ENCODE results near the gene CTNND2.

The CTNND2 gene

DNA sequence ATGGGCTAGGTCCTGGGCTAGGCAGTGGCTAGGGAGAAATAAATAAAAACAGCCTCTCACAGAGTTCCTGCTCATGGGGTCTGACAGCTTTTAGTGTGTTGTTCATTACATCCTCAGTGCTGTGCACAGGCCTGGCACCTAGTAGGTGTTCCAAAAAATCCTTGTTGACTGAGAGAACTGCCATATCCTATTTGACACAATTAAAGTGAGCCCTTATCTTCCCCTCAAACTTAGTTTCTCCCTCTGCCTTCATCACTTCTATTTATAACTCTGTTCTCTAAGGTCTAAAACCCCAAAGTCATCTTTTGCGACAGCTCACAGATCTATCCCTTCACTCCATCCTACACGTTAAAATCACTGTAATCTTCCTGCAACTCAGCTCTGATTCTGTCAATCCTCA lies 594.1 kb downstream of the CTNND2 start:
- Histone ChIP-seq H2AFZ (ENCODE audit: low read depth) (no peak overlapping the region), H3K79me2 (ENCODE audit: insufficient read depth, low read depth) (no peaks in the 10 kb centered on the region), H3K27ac (no peak overlapping the region), H3K4me1 (ENCODE audit: low read depth, poor library complexity, severe bottlenecking) (no peaks in the 10 kb centered on the region), H3K36me3 (ENCODE audit: insufficient read depth) (no peaks in the 10 kb centered on the region), H4K20me1 (ENCODE audit: insufficient read depth) (no peaks in the 10 kb centered on the region), H3K27me3 (ENCODE audit: insufficient read depth, low read depth) (no peaks in the 10 kb centered on the region), H3K4me2 (no peak overlapping the region), H3K9ac (no peak overlapping the region), H3K4me3 (IDR thresholded peaks at IDR 0.05; ENCODE audit: insufficient read depth, low read depth, low read length) (no peak overlapping the region)
- TF ChIP-seq, protein P1, sequence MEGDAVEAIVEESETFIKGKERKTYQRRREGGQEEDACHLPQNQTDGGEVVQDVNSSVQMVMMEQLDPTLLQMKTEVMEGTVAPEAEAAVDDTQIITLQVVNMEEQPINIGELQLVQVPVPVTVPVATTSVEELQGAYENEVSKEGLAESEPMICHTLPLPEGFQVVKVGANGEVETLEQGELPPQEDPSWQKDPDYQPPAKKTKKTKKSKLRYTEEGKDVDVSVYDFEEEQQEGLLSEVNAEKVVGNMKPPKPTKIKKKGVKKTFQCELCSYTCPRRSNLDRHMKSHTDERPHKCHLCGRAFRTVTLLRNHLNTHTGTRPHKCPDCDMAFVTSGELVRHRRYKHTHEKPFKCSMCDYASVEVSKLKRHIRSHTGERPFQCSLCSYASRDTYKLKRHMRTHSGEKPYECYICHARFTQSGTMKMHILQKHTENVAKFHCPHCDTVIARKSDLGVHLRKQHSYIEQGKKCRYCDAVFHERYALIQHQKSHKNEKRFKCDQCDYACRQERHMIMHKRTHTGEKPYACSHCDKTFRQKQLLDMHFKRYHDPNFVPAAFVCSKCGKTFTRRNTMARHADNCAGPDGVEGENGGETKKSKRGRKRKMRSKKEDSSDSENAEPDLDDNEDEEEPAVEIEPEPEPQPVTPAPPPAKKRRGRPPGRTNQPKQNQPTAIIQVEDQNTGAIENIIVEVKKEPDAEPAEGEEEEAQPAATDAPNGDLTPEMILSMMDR (conservative IDR thresholded peaks at IDR 0.05; ENCODE audit: low read depth, low read length), result no peak

DNA sequence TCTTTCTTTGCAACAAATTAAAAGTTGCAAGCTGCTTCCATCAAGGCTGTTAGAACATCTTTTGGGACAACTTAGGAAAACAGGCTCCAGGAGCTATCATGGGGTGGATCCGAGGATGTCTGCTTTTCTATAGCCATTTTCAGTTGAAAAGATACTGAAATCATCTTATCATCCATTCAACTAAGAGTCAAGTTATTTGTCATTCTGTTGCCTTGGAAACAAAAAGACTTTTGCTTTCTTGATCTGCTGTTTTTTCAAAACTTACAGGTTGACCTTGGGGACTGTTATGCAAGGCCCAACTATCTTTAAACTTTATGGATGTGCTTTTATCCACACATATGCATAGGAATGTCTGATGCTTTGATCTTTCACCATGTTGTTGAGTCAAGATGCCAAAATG lies 597.9 kb downstream of the CTNND2 start:
- Histone ChIP-seq H3K4me2 (no peak overlapping the region), H2AFZ (ENCODE audit: low read depth) (no peak overlapping the region), H3K4me1 (ENCODE audit: low read depth, poor library complexity, severe bottlenecking) (peaks cover 6% of the 10 kb centered on the region), H3K36me3 (ENCODE audit: insufficient read depth) (no peaks in the 10 kb centered on the region), H3K27me3 (ENCODE audit: insufficient read depth, low read depth) (no peaks in the 10 kb centered on the region), H3K27ac (no peak overlapping the region), H3K9ac (no peak overlapping the region), H4K20me1 (ENCODE audit: insufficient read depth) (no peaks in the 10 kb centered on the region), H3K4me3 (IDR thresholded peaks at IDR 0.05; ENCODE audit: insufficient read depth, low read depth, low read length) (no peak overlapping the region), H3K79me2 (ENCODE audit: insufficient read depth, low read depth) (no peaks in the 10 kb centered on the region)
- TF ChIP-seq, protein P1 (conservative IDR thresholded peaks at IDR 0.05; ENCODE audit: low read depth, low read length), result no peak

DNA sequence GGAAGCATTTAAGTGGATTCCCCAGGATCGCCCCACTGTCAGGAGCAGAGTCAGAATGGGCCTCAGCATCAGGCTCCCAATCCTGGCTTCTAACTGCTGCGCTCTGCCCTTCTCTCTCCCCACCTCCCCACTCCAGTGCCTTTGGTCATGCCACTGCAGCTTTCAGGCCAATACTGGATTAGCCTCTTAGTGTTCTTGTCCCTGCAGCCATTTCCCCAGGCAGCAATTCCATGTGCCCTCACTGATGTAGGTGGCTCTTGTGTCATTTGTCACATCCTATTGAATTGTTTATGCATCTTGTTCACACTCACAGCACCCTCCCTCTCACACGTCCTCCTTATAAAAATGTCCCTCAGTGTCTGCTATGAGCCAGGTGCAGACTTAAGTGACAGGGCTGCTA lies 599.0 kb downstream of the CTNND2 start:
- Histone ChIP-seq H3K4me1 (ENCODE audit: low read depth, poor library complexity, severe bottlenecking) (peaks cover 6% of the 10 kb centered on the region), H3K27me3 (ENCODE audit: insufficient read depth, low read depth) (no peaks in the 10 kb centered on the region), H3K9ac (no peak overlapping the region), H3K27ac (no peak overlapping the region), H3K36me3 (ENCODE audit: insufficient read depth) (no peaks in the 10 kb centered on the region), H2AFZ (ENCODE audit: low read depth) (no peak overlapping the region), H4K20me1 (ENCODE audit: insufficient read depth) (no peaks in the 10 kb centered on the region), H3K4me3 (IDR thresholded peaks at IDR 0.05; ENCODE audit: insufficient read depth, low read depth, low read length) (no peak overlapping the region), H3K79me2 (ENCODE audit: insufficient read depth, low read depth) (no peaks in the 10 kb centered on the region), H3K4me2 (no peak overlapping the region)
- TF ChIP-seq, protein P1 (conservative IDR thresholded peaks at IDR 0.05; ENCODE audit: low read depth, low read length), result no peak

DNA sequence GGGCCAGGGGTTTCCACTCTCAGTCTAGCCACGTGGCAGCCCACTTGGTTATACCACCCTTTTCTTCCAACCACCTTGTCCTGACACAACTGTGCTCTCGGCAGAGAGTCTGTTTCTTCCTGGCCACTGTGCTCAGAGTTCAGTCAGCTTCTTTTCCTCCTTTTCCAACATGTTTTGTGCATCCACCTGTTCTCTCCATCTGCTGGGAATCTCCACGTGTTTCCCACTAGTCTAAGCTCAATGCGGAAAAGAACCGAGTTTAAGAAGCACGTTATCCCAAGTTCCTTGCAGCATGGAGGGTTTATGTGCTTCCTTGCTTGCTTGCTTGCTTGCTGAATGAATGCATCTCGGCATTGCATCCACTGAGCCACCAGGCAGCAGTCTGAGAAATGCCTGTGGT lies 599.6 kb downstream of the CTNND2 start:
- no peak overlapping the region for H3K4me3 ChIP-seq (IDR thresholded peaks at IDR 0.05; ENCODE audit: insufficient read depth, low read depth, low read length)
- H3K9ac ChIP-seq, result no peak overlapping the region
- H3K4me1 ChIP-seq (ENCODE audit: low read depth, poor library complexity, severe bottlenecking), result peaks cover 6% of the 10 kb centered on the region
- no peaks in the 10 kb centered on the region for H3K27me3 ChIP-seq (ENCODE audit: insufficient read depth, low read depth)
- H3K79me2 ChIP-seq (ENCODE audit: insufficient read depth, low read depth), result no peaks in the 10 kb centered on the region
- H3K4me2 ChIP-seq, result no peak overlapping the region
- no peak overlapping the region for H2AFZ ChIP-seq (ENCODE audit: low read depth)
- no peak overlapping the region for H3K27ac ChIP-seq
- TF ChIP-seq, protein P1 (conservative IDR thresholded peaks at IDR 0.05; ENCODE audit: low read depth, low read length), result no peak
- H4K20me1 ChIP-seq (ENCODE audit: insufficient read depth), result no peaks in the 10 kb centered on the region
- H3K36me3 ChIP-seq (ENCODE audit: insufficient read depth), result no peaks in the 10 kb centered on the region

Measured in KMS-11 (cell line).